Trophoblast cell (in vitro differentiated cells and primary cell): ENCODE data around the gene CNN3.
A peak's percentile ranks its signal among the peaks of the same experiment; 100 is the strongest.

Source experiments
- DNase-seq, 2 donors: peaks; one replicate each; pipeline ENCODE4 v3.0.0-alpha.2; 2016
- H2AFZ ChIP-seq: 2 replicates; pipeline ENCODE4 v1.6.1; 2013; ENCODE audit warnings: low read length, moderate library complexity, mild to moderate bottlenecking; ENCODE audit not compliant: insufficient read depth, poor library complexity
- H2AK5ac ChIP-seq: 2 replicates; pipeline ENCODE4 v1.6.1; 2013; ENCODE audit warnings: mild to moderate bottlenecking, low read length
- H2BK120ac ChIP-seq: 2 replicates; pipeline ENCODE4 v1.6.1; 2013; ENCODE audit warnings: low read length, mild to moderate bottlenecking, moderate library complexity; ENCODE audit not compliant: insufficient read depth, poor library complexity
- H2BK12ac ChIP-seq: 2 replicates; pipeline ENCODE4 v1.6.1; 2013; ENCODE audit warnings: mild to moderate bottlenecking, low read length, moderate library complexity
- H2BK5ac ChIP-seq: 2 replicates; pipeline ENCODE4 v1.6.1; 2013; ENCODE audit warnings: low read length, low read depth, moderate library complexity, mild to moderate bottlenecking; ENCODE audit not compliant: poor library complexity
- H3K14ac ChIP-seq: 2 replicates; pipeline ENCODE4 v1.6.1; 2013; ENCODE audit warnings: mild to moderate bottlenecking, low read length
- H3K18ac ChIP-seq: 2 replicates; pipeline ENCODE4 v1.6.1; 2013; ENCODE audit warnings: mild to moderate bottlenecking, low read length
- H3K23ac ChIP-seq: 2 replicates; pipeline ENCODE4 v1.6.1; 2013; ENCODE audit warnings: low read length
- H3K27ac ChIP-seq: 2 replicates; pipeline ENCODE4 v1.5.1; 2013; ENCODE audit warnings: low read depth, mild to moderate bottlenecking, inconsistent platforms, low read length, moderate library complexity
- H3K27me3 ChIP-seq: 2 replicates; pipeline ENCODE4 v1.6.1; 2013; ENCODE audit warnings: inconsistent platforms, mild to moderate bottlenecking, low read length, moderate library complexity; ENCODE audit not compliant: insufficient read depth
- H3K36me3 ChIP-seq, 2 experiments: 1 replicate in 1 of 2; 2 replicates in 1 of 2; pipeline ENCODE4 v1.6.1; 2013; ENCODE audit warnings: low read length in 2 of 2, mild to moderate bottlenecking in 2 of 2, moderate library complexity in 1 of 2; ENCODE audit not compliant: insufficient read depth in 2 of 2, control insufficient read depth in 1 of 2
- H3K4ac ChIP-seq: 2 replicates; pipeline ENCODE4 v1.6.1; 2013; ENCODE audit warnings: low read depth, mild to moderate bottlenecking, low read length, moderate library complexity
- H3K4me1 ChIP-seq, 2 experiments: 1 replicate in 1 of 2; 2 replicates in 1 of 2; pipeline ENCODE4 v1.6.1; 2013; ENCODE audit warnings: low read length in 2 of 2, mild to moderate bottlenecking in 2 of 2, moderate library complexity in 1 of 2; ENCODE audit not compliant: insufficient read depth in 2 of 2, control insufficient read depth in 1 of 2
- H3K4me2 ChIP-seq: 2 replicates; pipeline ENCODE4 v1.6.1; 2013; ENCODE audit warnings: inconsistent platforms, mild to moderate bottlenecking, low read length, moderate library complexity
- H3K4me3 ChIP-seq: 2 replicates; pipeline ENCODE4 v1.5.1; 2013; ENCODE audit warnings: mild to moderate bottlenecking, low read depth, low read length, inconsistent platforms
- H3K79me1 ChIP-seq: one replicate; pipeline ENCODE4 v1.6.1; 2013; ENCODE audit warnings: low read length
- H3K79me2 ChIP-seq: 2 replicates; pipeline ENCODE4 v1.6.1; 2013; ENCODE audit warnings: low read length, mild to moderate bottlenecking; ENCODE audit not compliant: control insufficient read depth, insufficient read depth, poor library complexity
- H3K9ac ChIP-seq: 2 replicates; pipeline ENCODE4 v1.6.1; 2013; ENCODE audit warnings: mild to moderate bottlenecking, low read length
- H3K9me3 ChIP-seq: 2 replicates; pipeline ENCODE4 v1.6.1; 2013; ENCODE audit warnings: low read depth, mild to moderate bottlenecking, control low read depth, inconsistent platforms, low read length; ENCODE audit not compliant: insufficient read depth
- H4K12ac ChIP-seq: 2 replicates; pipeline ENCODE4 v1.6.1; 2013; ENCODE audit warnings: low read depth, mild to moderate bottlenecking, low read length, moderate library complexity
- H4K8ac ChIP-seq: 2 replicates; pipeline ENCODE4 v1.6.1; 2013; ENCODE audit warnings: low read depth, mild to moderate bottlenecking, low read length, moderate library complexity
- H4K91ac ChIP-seq: one replicate; pipeline ENCODE4 v1.6.1; 2013; ENCODE audit warnings: low read depth, mild to moderate bottlenecking, low read length, moderate library complexity
- WGBS: extraction: QIAGEN DNeasy Blood & Tissue Kit; methylation state at CpG from one replicate; pipeline ENCODE4 v1.1.7; 2013; ENCODE audit warnings: missing lambda C conversion rate; ENCODE audit not compliant: insufficient read length, insufficient coverage; ENCODE audit errors: extremely low coverage; 5-methylcytosine and 5-hydroxymethylcytosine counted together

CNN3 gene

DNA sequence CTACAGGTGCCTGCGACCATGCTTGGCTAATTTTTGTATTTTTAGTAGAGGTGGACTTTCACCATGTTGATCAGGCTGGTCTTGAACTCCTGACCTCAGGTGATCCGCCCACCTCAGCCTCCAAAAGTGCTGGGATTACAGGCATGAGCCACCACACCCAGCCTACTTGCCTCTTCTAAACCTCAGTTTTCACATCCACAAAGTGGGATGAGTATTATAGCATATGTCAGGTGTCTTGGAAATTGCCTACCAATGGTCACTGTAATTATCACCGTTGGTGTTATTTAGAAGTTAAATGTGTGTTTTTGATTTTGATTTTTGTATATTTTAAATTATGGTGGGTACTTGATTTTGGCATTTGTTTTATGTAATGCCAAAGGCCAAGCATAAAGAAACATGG, 70.0 kb downstream of the CNN3 start:
- Histone ChIP-seq H2BK120ac (no peak overlapping the region), H4K91ac (no peak overlapping the region), H4K8ac (no peak overlapping the region), H2BK12ac (no peak overlapping the region), H2BK5ac (no peak overlapping the region), H3K23ac (no peak overlapping the region), H3K36me3 (no peaks in the 10 kb centered on the region), H3K4me1 (peaks cover 6 to 14% of the 10 kb centered on the region in 2 experiments), H3K14ac (no peak overlapping the region), H3K79me2 (no peaks in the 10 kb centered on the region), H3K18ac (no peak overlapping the region), H3K4me2 (no peak overlapping the region), H4K12ac (no peak overlapping the region), H3K27me3 (no peaks in the 10 kb centered on the region), H3K27ac (no peak overlapping the region), H3K9me3 (no peaks in the 10 kb centered on the region), H2AK5ac (no peak overlapping the region), H3K4ac (no peak overlapping the region), H3K4me3 (no peak overlapping the region), H3K9ac (no peak overlapping the region), H3K79me1 (peaks cover 4% of the 10 kb centered on the region), H2AFZ (no peak overlapping the region)
- 100% methylated on average over 1 of the region's 3 CpGs for WGBS
- no peak for DNase-seq

DNA sequence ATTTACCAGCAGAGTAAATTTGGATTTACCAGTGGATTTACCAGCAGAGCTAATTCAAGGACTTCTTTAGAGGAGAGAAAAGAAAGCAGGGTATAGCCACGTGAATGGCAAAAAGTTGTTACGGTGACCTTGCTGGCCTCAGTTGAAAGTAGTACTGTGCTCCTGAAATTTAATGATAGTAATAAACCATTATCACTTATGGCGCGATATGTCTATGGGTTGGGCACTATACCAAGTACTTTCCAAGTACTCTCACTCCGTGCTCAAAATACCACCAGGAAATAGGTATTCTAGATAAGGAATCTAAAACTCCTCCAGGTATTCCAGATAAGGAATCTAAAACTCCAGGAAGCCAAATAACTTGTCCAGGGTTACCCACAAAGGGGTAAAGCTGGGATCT, 70.9 kb downstream of the CNN3 start:
- no peak overlapping the region for H4K91ac ChIP-seq
- no peaks in the 10 kb centered on the region for H3K36me3 ChIP-seq
- no peak overlapping the region for H4K12ac ChIP-seq
- H3K79me2 ChIP-seq = no peaks in the 10 kb centered on the region
- no peak overlapping the region for H3K23ac ChIP-seq
- no peak overlapping the region for H2AK5ac ChIP-seq
- H3K18ac ChIP-seq = no peak overlapping the region
- no peak overlapping the region for H4K8ac ChIP-seq
- H3K4ac ChIP-seq = no peak overlapping the region
- H2AFZ ChIP-seq = no peak overlapping the region
- no peaks in the 10 kb centered on the region for H3K9me3 ChIP-seq
- H3K14ac ChIP-seq = no peak overlapping the region
- H3K9ac ChIP-seq = no peak overlapping the region
- H2BK120ac ChIP-seq = no peak overlapping the region
- H3K27me3 ChIP-seq = no peaks in the 10 kb centered on the region
- peaks cover 6 to 14% of the 10 kb centered on the region in 2 experiments for H3K4me1 ChIP-seq
- DNase-seq = peak in 1 of 2 donors; percentile 67
- no peak overlapping the region for H2BK12ac ChIP-seq
- H3K27ac ChIP-seq = no peak overlapping the region
- no peak overlapping the region for H2BK5ac ChIP-seq
- no CpG with 5 or more reads among the region's 5 CpGs for WGBS
- H3K4me2 ChIP-seq = no peak overlapping the region
- H3K4me3 ChIP-seq = no peak overlapping the region
- peaks cover 4% of the 10 kb centered on the region for H3K79me1 ChIP-seq

DNA sequence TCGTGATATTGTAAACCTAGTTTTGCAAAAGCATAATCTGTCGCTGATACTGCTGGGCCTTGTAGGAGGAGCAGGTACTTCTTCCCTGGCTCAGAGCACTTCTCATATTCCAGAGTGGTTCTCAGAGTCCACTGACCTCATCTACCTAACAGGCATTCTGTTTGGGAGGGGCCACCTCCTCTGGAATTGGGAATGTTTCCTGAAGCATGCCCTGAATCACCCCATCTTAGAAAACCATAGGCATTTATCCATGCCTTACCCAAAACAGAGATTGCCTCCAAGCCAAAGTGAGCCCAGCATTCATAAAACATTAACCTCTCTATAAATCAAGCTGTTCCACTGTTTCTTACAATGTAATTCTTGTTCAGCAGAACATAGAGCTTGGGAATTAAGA, 71.6 kb downstream of the CNN3 start:
- DNase-seq = peak in 1 of 2 donors; percentile 8
- H2AK5ac ChIP-seq = no peak overlapping the region
- H3K4me2 ChIP-seq = no peak overlapping the region
- no peak overlapping the region for H2BK5ac ChIP-seq
- H3K4ac ChIP-seq = no peak overlapping the region
- no peak overlapping the region for H3K9ac ChIP-seq
- peaks cover 4% of the 10 kb centered on the region for H3K79me1 ChIP-seq
- H4K8ac ChIP-seq = no peak overlapping the region
- no peaks in the 10 kb centered on the region for H3K36me3 ChIP-seq
- no peak overlapping the region for H4K12ac ChIP-seq
- no peak overlapping the region for H2BK12ac ChIP-seq
- H3K23ac ChIP-seq = no peak overlapping the region
- H3K4me3 ChIP-seq = no peak overlapping the region
- H3K4me1 ChIP-seq = peaks cover 6 to 11% of the 10 kb centered on the region in 2 experiments
- H4K91ac ChIP-seq = no peak overlapping the region
- H3K79me2 ChIP-seq = no peaks in the 10 kb centered on the region
- no peak overlapping the region for H3K14ac ChIP-seq
- no peak overlapping the region for H3K27ac ChIP-seq
- no peaks in the 10 kb centered on the region for H3K27me3 ChIP-seq
- no CpG with 5 or more reads among the region's 2 CpGs for WGBS
- H3K9me3 ChIP-seq = no peaks in the 10 kb centered on the region
- no peak overlapping the region for H3K18ac ChIP-seq
- no peak overlapping the region for H2BK120ac ChIP-seq
- no peak overlapping the region for H2AFZ ChIP-seq

DNA sequence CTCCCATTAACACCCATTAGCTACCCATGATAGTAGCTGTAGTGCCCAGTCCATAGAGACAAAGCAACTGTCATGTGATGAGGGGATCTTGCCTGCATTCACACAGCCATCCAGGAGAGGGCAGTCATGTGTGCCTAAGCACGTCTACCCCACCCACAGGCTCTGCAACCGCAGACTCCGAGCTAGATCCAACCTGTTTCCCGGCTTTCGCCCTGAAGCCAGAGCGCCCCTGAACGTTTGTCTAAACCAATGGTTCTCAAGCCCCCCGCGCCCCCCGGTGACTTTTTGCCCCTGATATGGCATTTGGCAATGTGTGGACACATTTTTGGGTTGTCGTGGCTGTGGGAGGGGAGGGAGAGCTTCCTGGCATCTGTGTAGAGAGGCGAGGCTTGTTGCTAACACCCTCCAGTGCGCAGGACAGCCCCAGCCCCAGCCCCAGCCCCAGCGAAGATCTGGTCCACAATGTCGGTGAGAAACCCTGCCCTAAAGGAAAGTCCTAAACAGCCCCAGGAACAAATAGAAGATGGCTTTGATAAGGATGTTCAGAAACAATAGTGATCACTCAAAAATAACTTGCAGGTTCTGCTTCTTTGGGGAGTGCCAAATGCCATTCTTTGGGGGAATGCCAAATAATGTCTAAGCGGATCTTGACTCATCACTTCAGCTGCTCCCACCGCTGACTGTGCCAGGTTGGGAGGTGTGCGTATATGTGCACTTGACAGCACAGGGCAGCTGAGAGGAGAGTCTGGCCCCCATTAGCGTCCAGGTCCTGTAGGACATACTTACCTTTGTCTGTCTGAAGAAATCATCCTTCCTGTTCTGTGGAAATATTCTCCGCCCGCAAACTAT, 72.2 kb downstream of the CNN3 start:
- H3K27ac ChIP-seq = no peak overlapping the region
- H4K12ac ChIP-seq = no peak overlapping the region
- H2BK120ac ChIP-seq = peak overlapping the region; percentile 6
- H3K4me1 ChIP-seq = peaks cover 6 to 11% of the 10 kb centered on the region in 2 experiments
- peaks cover 4% of the 10 kb centered on the region for H3K79me1 ChIP-seq
- peak overlapping the region; percentile 59 for H3K4me2 ChIP-seq
- H3K4ac ChIP-seq = no peak overlapping the region
- no peak overlapping the region for H2AK5ac ChIP-seq
- H3K9me3 ChIP-seq = no peaks in the 10 kb centered on the region
- no peaks in the 10 kb centered on the region for H3K79me2 ChIP-seq
- H2BK12ac ChIP-seq = peak overlapping the region; percentile 81
- DNase-seq = peak; percentile 83 to 93
- no peak overlapping the region for H3K9ac ChIP-seq
- H3K36me3 ChIP-seq = no peaks in the 10 kb centered on the region
- no CpG with 5 or more reads among the region's 21 CpGs for WGBS
- H4K91ac ChIP-seq = peak overlapping the region; percentile 8
- H3K23ac ChIP-seq = no peak overlapping the region
- no peak overlapping the region for H3K4me3 ChIP-seq
- no peaks in the 10 kb centered on the region for H3K27me3 ChIP-seq
- peak overlapping the region; percentile 40 for H3K14ac ChIP-seq
- no peak overlapping the region for H4K8ac ChIP-seq
- H2AFZ ChIP-seq = no peak overlapping the region
- H2BK5ac ChIP-seq = no peak overlapping the region
- H3K18ac ChIP-seq = no peak overlapping the region
